ENCODE results near the gene DGKZ.

GRCh38 chr11:46364791-46365190, 17.5 kb downstream of the DGKZ start:
- TF ChIP-seq CTCF (IDR thresholded peaks at IDR 0.05; ENCODE audit: low read depth, low read length) = no peak
- TF ChIP-seq POLR2A (IDR thresholded peaks at IDR 0.05; ENCODE audit: extremely low read depth, insufficient read length) = no peak
